K562 (cell line): Measurements from ENCODE around the gene GPR4. TPM values are rescaled to one million over a fixed set of nuclear protein-coding genes. Genes with fewer than 3 reads are reported as not detected.

Experiments used
- ADNP ChIP-seq: fragments of 200-800 bp; sonication (Bioruptor generic); IDR thresholded peaks from 2 replicates; pipeline ENCODE4 v1.6.1; 2016; ENCODE audit warnings: missing genetic modification characterization, missing compliant biosample characterization
- CEBPG ChIP-seq, 3 experiments: fragments of 200-800 bp in 1 of 3; sonication (Bioruptor generic) in 1 of 3; sonication (generic) in 1 of 3; formaldehyde crosslinking in 1 of 3; IDR thresholded peaks in 2 of 3; conservative IDR thresholded peaks in 1 of 3; 2 replicates each; pipeline versions ENCODE4 v1.6.1 to v1.8.0; 2016 to 2022; ENCODE audit warnings: missing compliant biosample characterization in 2 of 3, missing genetic modification characterization in 2 of 3, mild to moderate bottlenecking in 1 of 3, missing genetic modification reagents in 1 of 3
- CREB5 ChIP-seq: fragments of 250-450 bp; sonication (Bioruptor Pico); IDR thresholded peaks from 2 replicates; pipeline ENCODE4 v1.5.0; 2020; ENCODE audit warnings: mild to moderate bottlenecking
- CUX1 ChIP-seq: fragments of 200-800 bp; sonication (Bioruptor generic); IDR thresholded peaks from 2 replicates; pipeline ENCODE4 v1.6.1; 2016; ENCODE audit warnings: missing genetic modification characterization, missing compliant biosample characterization
- ETV5 ChIP-seq: sonication (generic); formaldehyde crosslinking; IDR thresholded peaks from 2 replicates; pipeline ENCODE4 v1.4.0; 2020; ENCODE audit warnings: low read depth, mild to moderate bottlenecking, missing genetic modification reagents
- MEF2A ChIP-seq: IDR thresholded peaks from 2 replicates; pipeline ENCODE4 v1.6.1; 2011; ENCODE audit warnings: low read depth, mild to moderate bottlenecking, low read length, moderate library complexity; ENCODE audit not compliant: control insufficient read depth
- MLLT1 ChIP-seq, 2 experiments: fragments of 450-650 bp; IDR thresholded peaks; 2 replicates each; pipeline ENCODE4 v1.6.1; 2016
- PHF20 ChIP-seq: fragments of 450-650 bp; IDR thresholded peaks from 2 replicates; pipeline ENCODE4 v1.6.1; 2018; ENCODE audit not compliant: partially characterized antibody
- RB1 ChIP-seq: fragments of 450-650 bp; IDR thresholded peaks from 2 replicates; pipeline ENCODE4 v1.6.1; 2017; ENCODE audit warnings: low read depth, mild to moderate bottlenecking
- TEAD4 ChIP-seq, 2 experiments: sonication (generic) in 1 of 2; formaldehyde crosslinking in 1 of 2; IDR thresholded peaks; 2 replicates each; pipeline versions ENCODE4 v1.6.1 to v1.8.0; 2012 to 2022; ENCODE audit warnings: borderline replicate concordance in 1 of 2, inconsistent platforms in 1 of 2, low read length in 1 of 2, mild to moderate bottlenecking in 1 of 2, missing genetic modification reagents in 1 of 2
- TFAM ChIP-seq: fragments of 250-450 bp; sonication (Bioruptor Pico); conservative IDR thresholded peaks from 2 replicates; pipeline ENCODE4 v1.5.0; 2021; ENCODE audit warnings: mild to moderate bottlenecking, moderate library complexity
- ZNF277 ChIP-seq: fragments of 250-450 bp; sonication (Bioruptor Pico); IDR thresholded peaks from 2 replicates; pipeline ENCODE4 v1.8.0; 2022; ENCODE audit warnings: inconsistent platforms, mild to moderate bottlenecking, moderate library complexity, borderline replicate concordance
- ZNF280A ChIP-seq: fragments of 450-650 bp; IDR thresholded peaks from 2 replicates; pipeline ENCODE4 v1.6.1; 2018; ENCODE audit warnings: mild to moderate bottlenecking, low read depth; ENCODE audit not compliant: partially characterized antibody
- ZNF77 ChIP-seq: fragments of 250-450 bp; sonication (Bioruptor Pico); IDR thresholded peaks from 2 replicates; pipeline ENCODE4 v1.5.0; 2020
- polyA plus RNA-seq, 8 experiments: library from polyadenylated mRNA; depleted of rRNA in 4 of 8; stranded (reverse) in 5 of 8; unstranded in 3 of 8; fragments of >200 nt; fragmentation: Nextera tagmentation in 2 of 8; fragmentation: Illumina TruSeq in 1 of 8; extraction: Ambion mirVana in 2 of 8; extraction: Trizol in 1 of 8; gene quantifications; 2 replicates each; pipeline versions ENCODE4 v1.2.1 to v1.2.3, GENCODE V29; 2011 to 2014; ENCODE audit warnings: inconsistent platforms in 1 of 8, missing spikeins in 1 of 8
- total RNA-seq, 7 experiments: library from RNA; depleted of rRNA in 6 of 7; stranded (reverse); fragments of >200 nt in 6 of 7; fragmentation: Illumina TruSeq in 2 of 7; extraction: Trizol in 2 of 7; gene quantifications; 2 replicates each; pipeline versions ENCODE4 v1.2.1 to v1.2.3, GENCODE V29; 2011 to 2021; ENCODE audit warnings: low replicate concordance in 1 of 7

GPR4 gene
- total and polyA plus RNA-seq, 9 of the 15 experiments (the other 6 are each of a cell fraction or from before 2014, with no cell fraction given): 0.03 to 0.09 (median 0.04) TPM; not detected in 5

- TF ChIP-seq ZNF277 (CRISPR knock-in tag) (no peak), ZNF280A (no peak), MEF2A (no peak), ZNF77 (CRISPR knock-in tag) (no peak), TFAM (CRISPR knock-in tag) (no peak), ADNP (tag) (no peak), CREB5 (no peak), CUX1 (no peak), MLLT1 (IDR thresholded peaks at IDR 0.05) (no peak), CEBPG (CRISPR knock-in tag; IDR thresholded peaks at IDR 0.05) (no peak), CEBPG (tag; conservative IDR thresholded peaks at IDR 0.05 in 1 of 2, IDR thresholded peaks at IDR 0.05 in 1 of 2) (no peak), ETV5 (CRISPR knock-in tag) (0 out of 2 replicates have a peak, but pooled peaks have one; percentile 28), PHF20 (peak; percentile 42), RB1 (peak; percentile 84; the same call in 1 of the 2 replicates), TEAD4 (IDR thresholded peaks at IDR 0.05; ENCODE audit: low read length) (peak; percentile 49), TEAD4 (CRISPR knock-in tag; IDR thresholded peaks at IDR 0.05; ENCODE audit: borderline replicate concordance) (no peak)
These were observed 10.9 kb downstream of the GPR4 start (continued) for GRCh38 chr19:45591004-45591637.
